HG03045 (cell line): Measurements from ENCODE around the gene SLC66A1.

ENCODE experiments used
- ATAC-seq: cut with Tn5 transposase; IDR thresholded peaks from one replicate; pipeline ENCODE4 v1.9.1; 2021; ENCODE audit warnings: mild to moderate bottlenecking, moderate library complexity; ENCODE audit not compliant: unreplicated experiment

Gene SLC66A1

GRCh38 chr1:19375631-19376400, 63.7 kb downstream of the SLC66A1 start:
- ATAC-seq = no peak

- no peak for ATAC-seq
These were observed 64.6 kb downstream of the SLC66A1 start for GRCh38 chr1:19376428-19377372.

- ATAC-seq = no peak
These were observed 65.9 kb downstream of the SLC66A1 start for GRCh38 chr1:19377812-19378718.
